SW 1271 (cell line): ENCODE results near the gene ANKRD33.

Experiments used
- DNase-seq, 2 experiments: peaks; one replicate each; lab custom pipeline; 2025; lab: John Stamatoyannopoulos, UW

ANKRD33 gene

DNA sequence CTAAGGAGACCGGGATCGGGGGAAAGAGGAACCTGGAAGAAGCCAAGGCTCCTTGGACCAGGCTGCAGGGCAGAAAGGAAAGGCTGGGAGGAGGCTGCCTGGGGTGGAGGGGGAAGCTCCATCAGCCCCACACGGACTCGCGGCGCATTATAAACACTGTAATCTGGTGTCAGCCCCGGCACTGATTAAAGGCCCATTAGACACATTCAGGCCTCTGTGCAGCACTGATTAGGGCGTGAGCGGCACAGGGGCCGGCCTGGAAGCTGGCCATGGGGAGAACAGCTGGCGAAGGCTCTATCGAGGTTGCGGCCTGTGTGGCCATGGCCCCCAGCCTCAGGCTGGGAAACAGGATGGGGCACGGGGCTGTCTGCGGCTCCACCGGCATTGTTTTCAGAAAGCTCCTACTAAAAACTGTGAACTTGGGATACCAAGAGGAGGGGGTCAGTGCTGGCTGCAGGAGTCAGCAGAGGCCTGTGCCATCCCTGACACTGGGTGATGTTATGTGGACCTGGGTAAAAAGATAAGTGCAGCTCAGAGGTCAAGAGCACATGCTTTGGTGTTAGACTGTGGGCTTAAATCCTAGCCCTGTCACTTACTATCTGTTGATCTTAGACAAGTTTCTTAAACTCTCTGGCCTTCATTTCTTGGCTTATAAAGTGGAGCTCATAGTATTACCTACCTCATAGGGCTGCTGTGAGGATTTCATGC lies 30.0 kb downstream of the ANKRD33 start:
- DNase-seq = no peak

DNA sequence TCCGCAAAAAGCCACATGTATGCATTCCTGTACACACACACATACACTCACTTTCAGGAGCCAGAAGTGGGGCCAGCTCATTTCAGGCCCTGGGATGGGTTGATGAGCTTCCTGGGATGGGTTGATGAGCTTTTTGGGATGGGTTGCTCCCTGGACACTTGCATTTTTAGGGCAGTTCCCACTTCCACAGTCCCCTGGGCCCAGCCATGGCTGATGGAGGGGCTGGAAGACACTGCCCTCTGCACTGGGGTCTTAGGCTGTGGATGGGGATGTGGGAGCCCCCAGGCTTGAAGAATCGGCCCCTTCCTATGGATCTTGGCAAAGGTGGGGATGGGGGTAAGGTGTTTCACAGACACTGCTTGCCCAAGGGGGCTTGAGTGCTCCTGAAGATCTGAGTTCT lies 32.1 kb downstream of the ANKRD33 start:
- DNase-seq = no peak

DNA sequence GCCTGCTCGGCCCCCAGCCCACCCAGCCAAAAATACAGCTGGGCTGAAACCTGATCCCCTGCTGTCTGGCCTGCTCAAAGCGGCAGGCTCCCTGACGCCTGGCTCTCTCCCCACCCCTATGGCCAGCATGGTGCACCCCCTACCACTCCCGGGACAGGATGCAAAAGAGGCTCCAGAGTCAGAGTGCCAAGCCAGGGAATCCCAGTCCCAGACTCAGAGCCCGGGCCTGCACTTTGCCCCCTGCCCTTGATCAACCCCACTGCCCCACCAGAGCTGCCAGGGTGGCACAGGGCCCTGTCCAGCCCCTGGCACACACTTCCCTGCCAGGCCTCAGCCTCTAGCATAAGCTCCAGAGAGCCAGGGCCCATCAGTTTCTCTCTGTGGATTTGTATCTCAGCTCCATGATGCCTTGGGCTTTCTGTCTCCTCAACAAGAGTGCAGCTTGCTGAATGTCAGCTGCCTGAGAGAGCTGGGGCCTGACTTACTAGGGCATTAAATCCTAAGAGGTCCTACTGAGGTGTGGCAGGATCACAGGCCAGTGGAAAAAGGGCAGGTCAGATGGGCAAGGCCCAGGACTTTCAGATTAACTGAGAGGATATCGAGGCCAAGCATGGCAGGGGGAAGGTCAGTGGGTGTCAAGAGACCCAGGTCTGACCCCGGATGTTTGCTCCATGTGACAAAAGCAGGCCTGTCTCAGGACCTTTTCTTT lies 33.3 kb downstream of the ANKRD33 start:
- no peak for DNase-seq

DNA sequence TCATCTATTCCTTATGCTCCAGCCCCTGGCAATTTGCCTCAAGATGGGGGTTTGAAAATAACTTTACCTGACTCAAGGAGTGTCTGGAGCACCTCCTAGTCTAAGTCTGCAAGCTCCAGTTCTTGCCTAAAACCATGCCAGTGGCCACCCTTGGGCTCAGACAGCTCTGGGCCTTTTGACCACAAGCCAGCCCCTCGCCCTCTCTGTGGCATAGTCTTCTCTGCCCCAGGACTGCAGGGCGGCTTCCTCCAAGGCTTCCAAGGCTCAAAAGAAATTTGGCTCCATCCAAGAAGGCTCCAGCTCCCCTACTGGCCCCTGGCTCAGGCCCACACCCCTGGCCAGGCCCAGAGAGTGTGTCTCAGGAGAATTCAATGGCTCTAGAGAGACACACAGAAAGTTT lies 34.2 kb downstream of the ANKRD33 start:
- no peak for DNase-seq

DNA sequence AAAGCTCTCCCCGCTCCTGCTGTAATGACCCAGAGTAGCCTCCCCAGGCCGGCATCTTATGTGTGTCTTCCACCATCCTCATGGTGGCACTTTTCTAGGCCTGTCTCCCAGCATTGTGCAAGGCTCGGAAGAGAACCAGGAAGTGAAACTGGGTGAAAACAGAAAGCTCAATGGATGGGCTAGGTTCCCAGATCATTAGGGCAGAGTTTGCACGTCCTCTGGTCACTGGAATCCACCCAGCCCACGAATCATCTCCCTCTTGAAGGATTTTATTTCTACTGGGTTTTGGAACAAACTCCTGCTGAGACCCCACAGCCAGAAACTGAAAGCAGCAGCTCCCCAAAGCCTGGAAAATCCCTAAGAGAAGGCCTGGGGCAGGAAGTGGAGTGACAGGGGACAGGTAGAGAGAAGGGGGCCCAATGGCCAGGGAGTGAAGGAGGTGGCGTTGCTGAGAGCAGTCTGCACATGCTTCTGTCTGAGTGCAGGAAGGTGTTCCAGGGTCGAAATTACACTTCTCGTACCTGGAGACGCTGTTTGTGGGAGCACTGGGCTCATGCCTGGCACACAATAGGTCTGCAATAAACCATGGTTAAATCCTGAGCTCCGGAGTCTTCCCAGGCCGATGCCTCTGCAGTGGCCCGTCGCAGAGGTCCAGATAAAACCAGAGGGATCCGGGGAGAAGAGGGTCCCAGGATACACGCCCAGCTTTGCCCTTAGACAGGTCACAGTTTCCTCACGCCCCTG lies 35.0 kb downstream of the ANKRD33 start:
- no peak for DNase-seq

DNA sequence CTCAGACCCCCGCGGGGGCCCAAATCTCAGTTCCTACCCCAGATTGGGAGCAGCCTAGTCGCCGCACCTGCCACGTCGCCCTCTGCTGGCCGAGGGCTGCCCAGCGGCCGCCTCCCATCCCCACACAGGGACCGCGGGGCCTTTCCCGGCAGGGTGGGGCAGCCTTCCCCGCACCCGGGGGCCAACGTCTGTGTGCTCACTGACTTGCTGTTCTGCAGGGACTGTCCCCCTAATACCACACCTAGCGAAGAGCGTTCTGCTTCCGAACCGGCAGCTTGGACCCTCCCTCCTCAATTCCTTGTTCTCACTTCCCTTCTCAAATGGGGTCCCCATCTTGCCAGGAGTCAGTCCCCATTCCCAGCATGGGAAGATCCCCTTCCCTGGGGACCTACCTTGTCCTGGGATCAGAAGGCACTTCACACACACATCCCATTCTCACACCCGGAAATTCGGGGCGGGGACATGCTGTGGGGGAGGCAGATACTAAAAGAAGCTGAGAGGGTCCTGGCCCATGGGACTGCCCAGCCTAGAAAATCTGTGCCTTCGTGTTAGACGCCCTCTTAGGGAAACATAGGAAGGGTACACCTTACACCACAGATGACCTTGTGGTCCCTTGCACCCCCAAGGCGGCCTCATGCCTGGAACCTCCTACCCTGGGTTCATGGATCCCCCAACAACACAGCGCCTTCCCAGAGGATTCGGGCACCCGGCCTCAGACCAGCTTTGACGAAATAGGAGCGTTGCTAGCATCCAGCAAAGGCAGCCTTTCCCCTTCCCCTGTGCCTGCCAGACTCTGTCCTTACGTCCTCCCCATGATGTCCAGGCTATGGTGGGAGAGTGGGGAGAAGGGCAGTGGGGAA lies 35.8 kb downstream of the ANKRD33 start:
- DNase-seq = no peak

DNA sequence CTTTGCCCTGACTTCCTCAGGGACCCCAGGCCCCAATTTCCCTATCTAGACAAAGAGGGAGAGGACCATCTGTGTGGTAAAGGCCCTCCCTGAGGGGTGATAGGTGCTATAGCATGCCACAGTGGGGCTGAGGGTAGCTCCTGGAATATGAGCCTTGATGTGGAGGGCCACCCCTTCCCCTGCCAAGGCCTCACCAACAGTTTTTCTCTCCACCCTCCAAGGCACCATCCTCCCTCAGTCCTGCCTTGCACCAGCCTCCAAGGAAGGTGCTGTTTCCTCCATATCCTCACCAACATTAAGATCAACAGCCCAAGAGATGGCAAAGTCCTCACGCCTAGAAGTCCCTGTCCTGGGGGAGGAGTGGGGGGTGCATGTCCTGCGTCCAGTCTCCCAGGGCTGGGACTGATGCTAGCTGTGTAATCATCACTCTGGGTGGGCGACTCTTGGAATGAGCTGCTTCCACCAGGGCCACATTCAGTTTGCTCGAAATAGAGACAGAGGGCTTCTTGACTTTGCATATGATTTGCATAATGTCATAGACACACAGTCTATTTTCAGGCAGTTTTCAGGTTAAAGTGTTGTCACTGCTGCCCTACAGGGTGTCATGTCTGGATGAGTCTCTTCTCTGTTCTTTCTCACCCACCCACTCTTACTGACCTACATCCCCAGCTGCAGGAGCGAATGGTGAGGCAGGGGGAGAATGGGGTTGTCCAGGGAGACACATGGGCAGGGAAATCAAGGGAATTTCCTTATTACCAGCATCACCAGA lies 36.8 kb downstream of the ANKRD33 start:
- DNase-seq = no peak

DNA sequence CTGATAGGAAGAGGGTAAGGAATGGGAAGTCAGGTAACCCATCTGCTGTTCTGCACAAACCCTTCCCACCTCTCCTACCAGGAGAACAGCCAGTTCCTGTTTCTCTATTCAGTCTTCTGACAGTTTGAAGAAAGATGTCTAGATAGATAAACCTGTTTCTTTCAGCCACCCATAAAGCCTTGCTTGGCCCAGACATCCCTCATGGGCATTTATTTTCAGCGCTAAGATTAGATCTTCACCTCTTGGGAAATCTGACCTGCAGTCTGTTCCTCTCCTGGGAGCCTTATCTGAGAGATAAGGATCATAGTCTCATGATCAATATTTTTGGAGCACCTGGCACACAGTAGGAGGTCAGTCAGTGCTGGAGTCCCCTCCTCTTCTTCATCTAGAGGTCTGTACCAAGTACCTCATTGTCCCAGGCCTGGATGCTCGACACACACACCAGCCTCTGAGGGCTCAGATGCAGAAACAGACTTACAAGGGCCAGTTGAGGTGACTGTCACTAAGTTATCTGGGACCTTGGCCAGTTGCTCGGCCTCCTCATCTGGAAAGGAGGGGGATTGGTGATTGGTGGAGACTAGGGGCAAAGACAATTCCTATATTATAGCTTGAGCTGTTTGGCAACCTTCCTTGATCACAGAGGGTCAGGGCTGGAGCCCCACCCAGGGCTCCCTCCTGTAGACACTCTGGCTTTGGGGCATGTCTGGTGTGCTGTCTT lies 37.6 kb downstream of the ANKRD33 start:
- no peak for DNase-seq

DNA sequence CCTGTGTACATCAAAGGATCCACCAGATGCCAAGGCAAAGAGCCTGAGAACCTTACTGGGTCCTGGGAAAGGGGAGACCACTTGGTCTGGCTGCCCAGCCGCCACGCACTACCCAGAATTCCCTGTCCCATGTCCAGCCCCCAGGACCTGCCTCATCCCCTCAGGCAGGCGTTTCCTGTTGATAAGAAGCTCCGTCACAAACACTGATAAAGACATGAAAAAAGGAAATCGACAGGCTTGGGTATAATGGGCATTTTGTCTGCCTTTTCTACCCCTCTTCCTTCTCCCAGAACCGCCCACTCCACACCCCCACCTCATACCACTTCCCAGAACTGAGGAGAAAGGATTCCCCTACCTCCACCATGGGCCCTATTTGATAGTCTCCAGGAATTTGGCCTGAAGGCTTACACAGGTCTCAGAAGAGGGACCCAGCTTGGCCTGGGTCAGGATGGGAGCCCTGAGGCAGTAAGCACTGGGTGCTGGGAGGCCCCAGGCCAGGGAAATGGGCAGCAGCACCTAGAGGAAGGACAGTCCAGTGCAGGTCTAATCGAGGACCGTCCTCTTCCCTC lies 38.2 kb downstream of the ANKRD33 start:
- DNase-seq = no peak

DNA sequence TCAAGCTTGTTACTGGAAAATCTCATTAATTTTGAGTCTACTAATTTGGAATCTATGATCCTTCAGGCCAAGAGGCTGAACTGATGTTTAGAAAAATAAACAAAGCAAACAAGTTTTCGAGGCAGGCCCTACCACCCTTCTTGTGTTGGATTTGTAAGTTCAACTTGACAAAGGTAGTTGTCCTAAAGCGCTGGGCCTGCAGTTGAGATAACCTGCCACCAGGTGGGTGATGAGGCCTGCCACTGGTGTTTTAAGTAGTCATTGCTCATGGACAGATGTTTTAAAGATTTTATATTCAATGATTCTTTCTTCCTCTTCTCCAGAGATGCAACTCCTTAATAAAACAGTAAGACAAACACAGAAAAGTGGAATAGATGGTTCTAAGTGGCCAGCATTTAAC lies 38.8 kb downstream of the ANKRD33 start:
- no peak for DNase-seq

DNA sequence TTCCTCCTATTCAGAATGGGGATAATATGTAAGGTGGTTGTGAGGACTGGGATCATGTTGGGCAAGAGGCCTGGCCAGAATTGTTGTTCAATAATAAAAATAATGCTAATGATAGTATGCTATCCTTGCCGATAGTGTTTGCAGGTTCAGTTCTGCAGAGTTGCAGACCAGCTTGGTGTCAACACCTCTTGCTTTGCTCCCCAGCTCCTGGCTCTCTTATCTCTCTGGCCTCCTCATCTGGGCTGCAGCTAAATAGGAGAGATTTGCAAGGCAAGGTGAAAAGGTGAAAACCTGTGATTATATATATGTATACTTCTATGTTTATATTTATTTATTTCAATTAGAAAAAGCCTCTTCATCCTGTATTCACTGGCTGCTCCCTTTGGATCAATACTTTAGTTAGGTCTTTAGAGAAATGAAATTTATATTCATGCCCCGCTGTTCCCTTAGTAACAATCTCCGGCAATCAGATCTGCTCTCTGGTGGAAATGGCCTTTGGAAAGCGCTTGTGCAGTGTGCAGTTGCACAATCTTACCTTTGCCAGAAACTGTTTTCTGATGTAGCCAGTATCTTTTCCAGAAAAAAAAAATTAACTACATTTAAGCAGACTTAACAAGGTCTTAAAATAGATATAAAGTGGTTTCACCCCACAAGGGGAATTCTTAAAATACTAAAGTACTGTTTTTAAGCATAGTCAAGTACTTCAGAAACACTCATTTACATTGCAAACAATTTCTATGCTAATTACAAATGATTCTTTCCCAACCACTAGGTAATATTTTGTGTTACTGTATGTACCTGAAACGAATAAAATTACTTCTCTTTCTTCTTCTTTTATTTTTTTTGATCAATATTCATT lies 44.5 kb downstream of the ANKRD33 start:
- DNase-seq = no peak

DNA sequence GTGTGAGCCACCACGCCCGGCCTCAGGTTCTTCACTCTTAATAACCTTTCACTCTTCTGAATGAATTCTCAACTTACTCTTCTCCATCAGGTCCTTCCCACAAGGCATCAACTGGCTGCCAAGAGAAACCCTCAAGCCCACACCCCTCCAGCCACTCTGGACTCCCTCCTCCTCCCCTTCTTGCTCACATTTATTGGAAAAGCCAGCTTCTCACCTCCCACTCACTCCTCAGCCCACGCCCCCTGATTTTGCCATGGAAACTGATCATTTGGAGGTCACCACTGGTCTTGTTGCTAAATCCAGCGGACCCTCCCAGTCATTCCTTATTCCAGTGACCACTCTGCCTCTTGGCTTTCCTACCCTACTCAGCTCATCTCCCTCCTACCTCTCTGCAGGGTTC lies 46.2 kb downstream of the ANKRD33 start:
- DNase-seq = no peak

DNA sequence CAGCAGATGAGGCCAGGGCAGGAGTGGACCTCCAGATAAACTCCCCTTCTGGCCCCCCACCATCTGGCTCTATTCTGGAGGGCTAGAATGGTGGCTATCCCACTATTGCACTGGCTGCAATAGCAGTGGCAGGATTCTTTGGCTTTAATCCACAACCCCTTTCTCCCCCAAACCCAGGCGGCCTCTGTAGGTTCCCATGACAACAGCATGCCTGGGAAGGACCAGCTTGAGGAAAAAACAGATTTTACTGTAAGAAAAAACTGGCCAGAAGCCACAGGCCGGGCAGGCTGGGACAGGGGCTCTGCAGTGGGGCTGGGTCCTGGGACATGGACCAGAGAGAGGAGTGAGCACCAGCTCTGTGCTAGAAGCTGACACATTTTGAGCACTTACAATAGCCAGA lies 50.0 kb downstream of the ANKRD33 start:
- no peak for DNase-seq

DNA sequence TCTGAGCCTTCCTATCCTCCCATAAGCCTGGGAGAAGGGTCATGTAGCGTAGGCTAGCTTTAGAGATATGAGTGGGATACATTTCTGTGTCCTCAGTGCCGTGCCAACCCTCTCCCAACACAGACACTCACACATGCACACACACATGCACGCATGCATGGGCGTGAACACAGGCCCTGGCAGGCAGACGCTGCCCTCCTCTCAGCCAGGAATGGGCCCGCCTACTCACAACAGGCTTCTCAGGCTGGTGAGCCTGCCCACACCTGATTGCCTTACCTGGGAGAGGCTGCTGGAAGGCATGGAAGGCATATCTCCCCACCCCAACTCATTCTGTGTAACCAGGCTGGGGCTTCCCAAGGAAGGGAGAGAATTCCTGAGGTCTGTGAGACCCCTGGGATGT lies 50.8 kb downstream of the ANKRD33 start:
- no peak for DNase-seq

DNA sequence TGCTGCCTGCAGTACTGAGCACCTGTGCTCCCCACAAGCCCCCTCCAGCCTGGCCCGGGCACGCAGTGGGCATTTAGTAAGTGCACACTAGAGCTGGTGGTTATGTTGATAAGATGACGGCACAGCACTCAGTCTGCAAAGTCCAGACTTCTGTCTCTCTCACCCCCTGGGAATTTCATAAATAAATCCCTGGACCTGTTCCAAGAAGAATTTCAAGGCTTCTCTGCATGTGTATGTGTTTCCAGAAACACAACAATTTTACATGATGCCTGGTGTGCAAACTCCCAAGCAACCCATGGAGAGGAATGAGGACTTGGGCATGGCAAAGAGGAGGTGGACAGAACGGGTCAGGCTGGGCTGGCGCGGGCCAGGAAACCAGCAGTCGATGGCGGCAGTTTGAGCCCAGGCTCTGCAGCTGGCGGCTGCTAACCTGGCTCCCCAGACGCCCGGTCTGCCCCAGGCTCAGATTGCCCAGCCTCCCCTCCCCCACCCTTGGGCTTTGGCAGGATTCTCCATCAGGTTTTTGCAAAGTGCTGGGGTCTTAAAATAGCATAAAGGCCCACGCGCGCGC lies 53.2 kb downstream of the ANKRD33 start:
- no peak for DNase-seq
